GM23248 (cell line): ENCODE data around the gene TRAPPC8. TPM values are rescaled to one million over a fixed set of nuclear protein-coding genes. Genes with fewer than 3 reads are reported as not detected.

ENCODE experiments used
- DNase-seq: peaks from one replicate; pipeline ENCODE4 v3.0.0-alpha.2; 2015
- H2AFZ ChIP-seq: fragments of 200-600 bp; sonication (generic); 2 replicates; pipeline ENCODE4 v1.6.1; 2016; ENCODE audit warnings: antibody characterized with exemption
- H3F3A ChIP-seq: fragments of 200-600 bp; sonication (generic); 2 replicates; pipeline ENCODE4 v1.6.1; 2016; ENCODE audit warnings: mild to moderate bottlenecking, antibody characterized with exemption, mixed run types; ENCODE audit not compliant: insufficient read depth
- H3K27ac ChIP-seq: fragments of 200-600 bp; sonication (generic); 2 replicates; pipeline ENCODE4 v1.5.1; 2016; ENCODE audit warnings: mild to moderate bottlenecking
- H3K27me3 ChIP-seq: fragments of 200-600 bp; sonication (generic); replicated peaks from 2 replicates; pipeline ENCODE4 v1.6.1; 2016; ENCODE audit warnings: mild to moderate bottlenecking; ENCODE audit not compliant: insufficient read depth
- H3K36me3 ChIP-seq: fragments of 200-600 bp; sonication (generic); 2 replicates; pipeline ENCODE4 v1.6.1; 2016; ENCODE audit warnings: low read depth, mild to moderate bottlenecking
- H3K4me1 ChIP-seq: fragments of 200-600 bp; sonication (generic); 2 replicates; pipeline ENCODE4 v1.6.1; 2016; ENCODE audit warnings: mild to moderate bottlenecking; ENCODE audit not compliant: insufficient read depth
- H3K4me2 ChIP-seq: fragments of 200-600 bp; sonication (generic); one replicate; pipeline ENCODE4 v1.6.1; 2016; ENCODE audit warnings: mild to moderate bottlenecking; ENCODE audit not compliant: unreplicated experiment
- H3K4me3 ChIP-seq: fragments of 200-600 bp; sonication (generic); 2 replicates; pipeline ENCODE4 v1.5.1; 2016; ENCODE audit warnings: mild to moderate bottlenecking
- H3K79me2 ChIP-seq: fragments of 200-600 bp; sonication (generic); 2 replicates; pipeline ENCODE4 v1.6.1; 2016; ENCODE audit warnings: mild to moderate bottlenecking; ENCODE audit not compliant: insufficient read depth
- H3K9ac ChIP-seq: fragments of 200-600 bp; sonication (generic); 2 replicates; pipeline ENCODE4 v1.6.1; 2016; ENCODE audit warnings: mild to moderate bottlenecking
- H3K9me2 ChIP-seq: fragments of 200-600 bp; sonication (generic); 2 replicates; pipeline ENCODE4 v1.6.1; 2016; ENCODE audit warnings: mixed run types, mild to moderate bottlenecking, moderate library complexity; ENCODE audit not compliant: insufficient read depth
- H3K9me3 ChIP-seq: fragments of 200-600 bp; sonication (generic); one replicate; pipeline ENCODE4 v1.6.1; 2017; ENCODE audit warnings: low read depth
- H4K20me1 ChIP-seq: fragments of 200-600 bp; sonication (generic); 2 replicates; pipeline ENCODE4 v1.6.0; 2016; ENCODE audit not compliant: insufficient read depth
- EZH2 ChIP-seq: fragments of 200-600 bp; sonication (generic); IDR thresholded peaks from 2 replicates; pipeline ENCODE4 v1.6.1; 2018; ENCODE audit warnings: antibody characterized with exemption, mild to moderate bottlenecking; ENCODE audit not compliant: insufficient read depth, poor library complexity, severe bottlenecking
- EZH2phosphoT487 ChIP-seq: fragments of 200-600 bp; sonication (generic); IDR thresholded peaks from 2 replicates; pipeline ENCODE4 v1.6.1; 2018; ENCODE audit warnings: antibody characterized with exemption, moderate library complexity, mild to moderate bottlenecking, low read depth; ENCODE audit not compliant: insufficient read depth
- WGBS, 2 experiments: methylation state at CpG; one replicate each; pipeline ENCODE4 v1.1.6; 2015 to 2017; ENCODE audit warnings: low lambda C conversion rate in 2 of 2, low coverage in 1 of 2; ENCODE audit errors: missing lambda C conversion rate in 2 of 2; 5-methylcytosine and 5-hydroxymethylcytosine counted together
- in situ Hi-C: fragments of 300-500 bp; cut with MboI; formaldehyde crosslinking; loops from 2 replicates; pipeline ENCODE4 v1.15.0; 2020
- polyA plus RNA-seq: library from polyadenylated mRNA; unstranded; fragments of >200 nt; fragmentation: Nextera tagmentation; extraction: Ambion mirVana; gene quantifications from 2 replicates; pipeline ENCODE4 v1.2.1, GENCODE V29; 2016
- total RNA-seq: library from RNA; depleted of rRNA; stranded (reverse); fragments of >200 nt; shearing (Covaris generic); gene quantifications from 2 replicates; pipeline ENCODE4 v1.2.3, GENCODE V29; 2014

Gene TRAPPC8
- total and polyA plus RNA-seq, 2 experiments from 2014 or later: 10.1 to 39.4 TPM

DNA sequence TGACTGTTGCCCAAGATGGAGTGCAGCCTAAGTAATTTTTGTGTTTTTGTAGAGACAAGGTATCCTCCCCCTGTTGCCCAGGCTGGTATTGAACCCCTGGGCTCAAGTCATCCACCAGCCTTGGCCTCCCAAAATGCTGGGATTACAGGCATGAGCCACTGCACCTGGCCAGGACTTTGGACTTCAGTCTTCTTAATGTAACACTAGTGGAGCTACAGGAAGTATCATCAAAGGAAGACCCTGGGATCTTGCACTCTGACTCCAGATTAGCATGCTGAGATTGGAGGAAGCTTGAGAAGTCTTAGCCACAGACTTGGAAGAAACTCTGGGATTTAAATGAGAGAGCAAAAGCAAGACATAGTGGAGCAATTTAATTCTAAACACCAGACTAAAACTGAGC, 37.9 kb upstream of the TRAPPC8 start:
- DNase-seq: no peak
- H4K20me1 ChIP-seq: no peaks in the 10 kb centered on the region
- H3K27me3 ChIP-seq: no peaks in the 10 kb centered on the region
- H3K9me3 ChIP-seq: no peaks in the 10 kb centered on the region
- no peaks in the 10 kb centered on the region for H3K36me3 ChIP-seq
- H2AFZ ChIP-seq: no peak overlapping the region
- in situ Hi-C loops: no loop called here
- H3K9me2 ChIP-seq: no peaks in the 10 kb centered on the region
- no peaks in the 10 kb centered on the region for H3K4me1 ChIP-seq
- TF ChIP-seq EZH2: no peak
- no peak for TF ChIP-seq EZH2phosphoT487
- no peak overlapping the region for H3K9ac ChIP-seq
- H3K79me2 ChIP-seq: no peaks in the 10 kb centered on the region
- H3K4me2 ChIP-seq: no peak overlapping the region
- H3K4me3 ChIP-seq: no peak overlapping the region
- no peaks in the 10 kb centered on the region for H3F3A ChIP-seq
- no peak overlapping the region for H3K27ac ChIP-seq

DNA sequence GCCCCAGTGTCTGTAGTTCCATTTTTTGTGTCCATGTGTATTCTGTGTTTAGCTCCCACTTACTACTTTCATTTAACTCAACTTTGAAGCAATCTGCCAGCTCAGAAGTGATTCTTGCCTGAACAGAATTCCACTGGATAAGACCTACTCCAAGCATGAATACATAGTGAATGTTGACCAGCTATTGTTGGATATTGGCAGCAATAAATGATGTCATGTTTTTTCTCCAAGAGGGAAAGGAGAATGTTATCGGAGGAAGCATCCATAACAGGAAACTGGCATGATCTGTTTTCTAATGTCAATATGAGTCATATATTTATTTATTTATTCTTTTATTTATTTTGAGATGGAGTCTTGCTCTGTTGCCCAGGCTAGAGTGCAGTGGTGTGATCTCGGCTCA, 36.8 kb upstream of the TRAPPC8 start:
- H3K27ac ChIP-seq: no peak overlapping the region
- H3K9ac ChIP-seq: no peak overlapping the region
- DNase-seq: no peak
- no peaks in the 10 kb centered on the region for H3K9me3 ChIP-seq
- no peaks in the 10 kb centered on the region for H3F3A ChIP-seq
- WGBS, 2 experiments: 80 to 81% methylated on average over 2 of the region's 2 CpGs
- no peak overlapping the region for H3K4me3 ChIP-seq
- H3K27me3 ChIP-seq: no peaks in the 10 kb centered on the region
- in situ Hi-C loops: no loop called here
- H3K79me2 ChIP-seq: no peaks in the 10 kb centered on the region
- H3K36me3 ChIP-seq: no peaks in the 10 kb centered on the region
- H4K20me1 ChIP-seq: no peaks in the 10 kb centered on the region
- TF ChIP-seq EZH2 (no peak), EZH2phosphoT487 (no peak)
- no peaks in the 10 kb centered on the region for H3K9me2 ChIP-seq
- no peak overlapping the region for H3K4me2 ChIP-seq
- no peaks in the 10 kb centered on the region for H3K4me1 ChIP-seq
- no peak overlapping the region for H2AFZ ChIP-seq

DNA sequence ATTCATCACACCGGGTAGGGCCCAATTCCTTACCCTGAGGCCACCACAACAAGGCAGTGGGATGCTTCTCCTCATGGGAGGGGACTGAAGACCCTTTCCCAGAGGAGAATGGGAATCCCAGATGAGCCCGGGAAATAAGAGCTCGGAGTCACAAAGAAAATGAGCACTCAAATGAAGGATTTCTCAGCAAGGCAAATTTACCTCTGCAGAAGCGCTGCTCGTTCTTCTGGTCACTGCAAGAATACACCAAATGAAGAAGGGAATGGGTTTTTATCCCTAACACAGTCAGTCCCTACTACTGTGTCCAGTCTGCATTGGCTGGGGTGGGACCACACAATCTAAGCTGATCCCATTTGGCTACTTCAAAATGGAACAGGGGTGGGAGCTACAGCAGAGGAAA, 35.7 kb upstream of the TRAPPC8 start:
- Histone ChIP-seq H3K9ac (no peak overlapping the region), H2AFZ (no peak overlapping the region), H3K4me1 (no peaks in the 10 kb centered on the region), H3K9me2 (no peaks in the 10 kb centered on the region), H3K27me3 (no peaks in the 10 kb centered on the region), H3K79me2 (no peaks in the 10 kb centered on the region), H4K20me1 (no peaks in the 10 kb centered on the region), H3K4me2 (no peak overlapping the region), H3K9me3 (no peaks in the 10 kb centered on the region), H3F3A (no peaks in the 10 kb centered on the region), H3K27ac (no peak overlapping the region), H3K4me3 (no peak overlapping the region), H3K36me3 (no peaks in the 10 kb centered on the region)
- in situ Hi-C loops: no loop called here
- WGBS, 2 experiments: 59 to 61% methylated on average over 5 of the region's 5 CpGs
- TF ChIP-seq EZH2 (no peak), EZH2phosphoT487 (no peak)
- DNase-seq: no peak

DNA sequence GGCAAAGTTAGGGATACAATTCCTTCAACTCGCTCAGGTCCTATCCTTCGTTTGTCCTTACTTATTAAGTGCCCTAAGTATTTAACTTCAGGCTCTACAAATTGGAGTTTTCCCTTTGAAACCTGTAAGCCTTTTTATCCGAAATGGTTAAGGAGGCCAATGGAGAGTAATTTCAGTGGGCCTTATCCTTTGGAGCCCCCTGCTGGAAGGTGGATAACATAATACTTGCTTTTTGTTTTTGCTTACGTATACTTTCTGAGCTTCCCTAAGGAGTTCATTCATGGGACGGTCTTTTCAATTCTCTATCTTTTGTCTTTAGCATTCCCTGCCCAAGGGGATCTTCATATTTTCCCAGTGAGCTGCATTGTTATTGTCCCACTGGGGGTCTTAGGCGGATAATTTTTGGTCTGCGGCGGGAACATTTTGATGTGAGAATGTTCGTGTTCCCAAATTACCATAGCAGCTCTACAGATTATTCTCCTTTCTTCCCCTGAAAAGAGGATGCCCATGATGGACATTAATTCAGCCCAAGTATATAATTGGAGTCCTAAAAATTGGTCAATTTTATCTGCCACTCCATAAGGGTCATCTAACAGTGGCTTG, 34.4 kb upstream of the TRAPPC8 start:
- no peak for TF ChIP-seq EZH2
- TF ChIP-seq EZH2phosphoT487: no peak
- no peaks in the 10 kb centered on the region for H3F3A ChIP-seq

DNA sequence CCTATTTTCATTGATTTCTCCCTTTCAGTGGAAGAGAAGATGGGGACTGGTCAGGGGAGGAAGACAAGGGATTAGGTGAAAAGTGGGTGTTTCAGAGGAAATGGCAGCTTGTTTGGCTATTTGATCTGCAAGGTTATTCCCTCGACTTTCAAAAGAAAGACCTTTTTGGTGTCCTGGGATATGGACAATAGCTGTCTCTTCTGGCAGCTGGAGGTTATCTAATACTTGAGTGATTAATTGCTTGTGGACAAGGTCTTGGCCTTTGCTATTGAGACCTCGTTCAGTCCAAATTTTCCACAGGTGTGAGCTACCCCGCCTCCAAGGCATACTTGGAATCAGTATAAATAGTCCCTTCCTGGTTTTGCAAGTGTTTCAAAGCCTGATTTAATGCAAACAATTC, 33.3 kb upstream of the TRAPPC8 start:
- Histone ChIP-seq H4K20me1 (no peaks in the 10 kb centered on the region), H3K27ac (no peak overlapping the region), H3K4me3 (no peak overlapping the region), H3K4me1 (no peaks in the 10 kb centered on the region), H3K9ac (no peak overlapping the region), H3K27me3 (no peaks in the 10 kb centered on the region), H3K9me2 (no peaks in the 10 kb centered on the region), H3K79me2 (no peaks in the 10 kb centered on the region), H3F3A (no peaks in the 10 kb centered on the region), H3K36me3 (no peaks in the 10 kb centered on the region), H3K9me3 (no peaks in the 10 kb centered on the region), H3K4me2 (no peak overlapping the region), H2AFZ (no peak overlapping the region)
- TF ChIP-seq EZH2 (no peak), EZH2phosphoT487 (no peak)
- DNase-seq: no peak
- in situ Hi-C loops: no loop called here
- WGBS, 2 experiments: 13 to 14% methylated on average over 3 of the region's 3 CpGs

More for the DNA sequence above, 34.4 kb upstream of the TRAPPC8 start:
- H3K4me3 ChIP-seq: no peak overlapping the region
- H2AFZ ChIP-seq: no peak overlapping the region
- no peaks in the 10 kb centered on the region for H3K9me3 ChIP-seq
- H3K4me2 ChIP-seq: no peak overlapping the region
- DNase-seq: peak; percentile 55
- no peaks in the 10 kb centered on the region for H4K20me1 ChIP-seq
- H3K27me3 ChIP-seq: no peaks in the 10 kb centered on the region
- H3K9me2 ChIP-seq: no peaks in the 10 kb centered on the region
- H3K36me3 ChIP-seq: no peaks in the 10 kb centered on the region
- 62 to 65% methylated on average over 9 of the region's 9 CpGs for WGBS, 2 experiments
- no peaks in the 10 kb centered on the region for H3K4me1 ChIP-seq
- no peaks in the 10 kb centered on the region for H3K79me2 ChIP-seq
- H3K27ac ChIP-seq: no peak overlapping the region
- in situ Hi-C loops: no loop called here
- no peak overlapping the region for H3K9ac ChIP-seq
